A673 (cell line): Measurements from ENCODE around the gene GALNT13. TPM values are rescaled to one million over a fixed set of nuclear protein-coding genes. Genes with fewer than 3 reads are reported as not detected.

Source experiments
- BruUV-seq: library from RNA; stranded (reverse); fragments of 400-500 nt; replicated peaks from 2 replicates; lab custom pipeline; 2021; lab: Mats Ljungman, UMichigan
- CTCF ChIA-PET: fragments of 300-600 bp; sonication (Branson Sonifier 250); formaldehyde crosslinking; loops from one replicate; lab custom pipeline; 2022; ENCODE audit warnings: antibody characterized with exemption; lab: Charles Lee
- POLR2A ChIA-PET: fragments of 300-600 bp; sonication (Branson Sonifier 250); formaldehyde crosslinking; loops from one replicate; lab custom pipeline; 2022; ENCODE audit warnings: antibody characterized with exemption; ENCODE audit not compliant: low non-redundant PET; lab: Charles Lee
- DNase-seq: peaks from one replicate; pipeline ENCODE4 v3.0.0-alpha.2; 2015; ENCODE audit warnings: low spot score
- H3K27ac ChIP-seq: fragments of 200-600 bp; sonication (generic); 2 replicates; pipeline ENCODE4 v1.5.1; 2016; ENCODE audit warnings: mixed run types, low read depth, mild to moderate bottlenecking, mixed read lengths, antibody characterized with exemption, low read length; ENCODE audit not compliant: poor library complexity, severe bottlenecking
- H3K27me3 ChIP-seq: fragments of 200-600 bp; sonication (generic); replicated peaks from 2 replicates; pipeline ENCODE4 v1.6.1; 2017; ENCODE audit warnings: mixed run types, low read depth, mild to moderate bottlenecking, mixed read lengths, antibody characterized with exemption, low read length; ENCODE audit not compliant: insufficient read depth, poor library complexity
- H3K36me3 ChIP-seq: fragments of 200-600 bp; sonication (generic); 2 replicates; pipeline ENCODE4 v1.6.1; 2016; ENCODE audit warnings: mixed run types, mild to moderate bottlenecking, mixed read lengths, antibody characterized with exemption, low read length; ENCODE audit not compliant: insufficient read depth, poor library complexity, severe bottlenecking
- H3K4me1 ChIP-seq: fragments of 200-600 bp; sonication (generic); 2 replicates; pipeline ENCODE4 v1.6.1; 2017; ENCODE audit warnings: mixed run types, mild to moderate bottlenecking, mixed read lengths, antibody characterized with exemption, low read length; ENCODE audit not compliant: insufficient read depth, poor library complexity, severe bottlenecking
- H3K4me3 ChIP-seq: fragments of 200-600 bp; sonication (generic); 2 replicates; pipeline ENCODE4 v1.5.1; 2016; ENCODE audit warnings: low read depth, mixed run types, mild to moderate bottlenecking, mixed read lengths, low read length; ENCODE audit not compliant: poor library complexity, severe bottlenecking
- H3K9me3 ChIP-seq: fragments of 200-600 bp; sonication (generic); 2 replicates; pipeline ENCODE4 v1.6.1; 2016; ENCODE audit warnings: mixed run types, low read depth, mild to moderate bottlenecking, mixed read lengths, antibody characterized with exemption, low read length; ENCODE audit not compliant: poor library complexity, severe bottlenecking
- CTCF ChIP-seq: fragments of 300-800, 200-600 bp; sonication (generic); conservative IDR thresholded peaks from 2 replicates; pipeline ENCODE4 v1.5.1; 2017; ENCODE audit warnings: low read depth, mild to moderate bottlenecking, antibody characterized with exemption, low read length, moderate library complexity, mixed read lengths
- EZH2 ChIP-seq: fragments of 200-600 bp; sonication (generic); IDR thresholded peaks from 2 replicates; pipeline ENCODE4 v1.6.1; 2017; ENCODE audit warnings: borderline replicate concordance, low read depth, mild to moderate bottlenecking, mixed read lengths, antibody characterized with exemption, low read length; ENCODE audit not compliant: poor library complexity, severe bottlenecking
- intact Hi-C: fragments of 100-400 bp; cut with micrococcal nuclease; formaldehyde crosslinking; loops from one replicate; pipeline ENCODE4 v1.10.0; 2022; ENCODE audit not compliant: unreplicated experiment
- total RNA-seq: library from RNA; stranded (reverse); gene quantifications from 2 replicates; pipeline ENCODE4 v1.2.3, GENCODE V29; 2021

Gene GALNT13
- total RNA-seq, 1 experiment from 2014 or later: not detected

DNA sequence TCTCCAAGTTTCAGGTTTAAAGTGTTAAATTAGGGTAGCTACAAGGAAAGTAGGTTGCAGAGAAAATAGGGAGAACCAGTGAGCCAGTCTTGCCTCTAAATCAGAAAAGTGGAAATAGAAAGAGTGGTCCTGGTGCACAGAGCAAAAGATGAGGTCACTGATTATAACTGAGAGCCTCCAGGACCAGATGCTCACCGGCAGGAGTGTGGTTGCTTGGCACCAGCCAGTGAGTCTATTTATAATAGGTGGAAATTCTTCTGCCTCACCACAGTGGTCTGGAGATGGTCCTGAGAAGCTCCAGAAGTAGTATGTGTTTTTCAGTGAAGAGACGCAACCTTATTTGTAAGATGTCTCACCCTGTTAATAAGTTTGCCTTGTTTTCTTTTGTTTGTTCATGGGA lies 452.9 kb downstream of the GALNT13 start:
- CTCF ChIA-PET: no interaction called here
- Histone ChIP-seq H3K27ac (no peak overlapping the region), H3K36me3 (no peaks in the 10 kb centered on the region), H3K4me3 (no peak overlapping the region), H3K4me1 (no peaks in the 10 kb centered on the region), H3K9me3 (no peaks in the 10 kb centered on the region), H3K27me3 (no peaks in the 10 kb centered on the region)
- BruUV-seq: no TSS peak
- POLR2A ChIA-PET: no interaction called here
- intact Hi-C loops: no loop called here
- no peak for TF ChIP-seq CTCF
- no peak for DNase-seq

DNA sequence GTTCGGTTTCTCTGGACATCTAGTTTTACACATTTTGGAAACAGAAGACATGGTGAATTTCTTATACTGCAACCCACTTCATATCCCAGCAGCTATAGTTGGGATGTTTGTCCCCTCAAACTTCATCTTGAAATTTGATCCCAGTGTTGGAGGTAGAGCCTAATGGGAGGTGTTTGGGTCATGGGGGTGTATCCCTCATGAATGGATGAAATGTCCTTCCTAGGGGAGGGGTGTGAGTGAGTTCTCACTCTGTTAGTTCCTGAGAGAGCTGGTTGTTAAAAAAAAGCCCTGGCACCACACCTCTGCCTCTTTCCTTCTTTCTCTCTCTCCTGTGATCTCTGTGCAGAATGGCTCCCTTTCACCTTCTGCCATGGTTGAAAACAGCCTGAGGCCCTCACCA lies 457.8 kb downstream of the GALNT13 start:
- POLR2A ChIA-PET: no interaction called here
- H3K4me3 ChIP-seq: no peak overlapping the region
- H3K27ac ChIP-seq: no peak overlapping the region
- H3K4me1 ChIP-seq: no peaks in the 10 kb centered on the region
- intact Hi-C loops: no loop called here
- no peaks in the 10 kb centered on the region for H3K36me3 ChIP-seq
- CTCF ChIA-PET: no interaction called here
- no peaks in the 10 kb centered on the region for H3K27me3 ChIP-seq
- no peaks in the 10 kb centered on the region for H3K9me3 ChIP-seq
- BruUV-seq: no TSS peak
- TF ChIP-seq CTCF (no peak), EZH2 (no peak)
- no peak for DNase-seq

DNA sequence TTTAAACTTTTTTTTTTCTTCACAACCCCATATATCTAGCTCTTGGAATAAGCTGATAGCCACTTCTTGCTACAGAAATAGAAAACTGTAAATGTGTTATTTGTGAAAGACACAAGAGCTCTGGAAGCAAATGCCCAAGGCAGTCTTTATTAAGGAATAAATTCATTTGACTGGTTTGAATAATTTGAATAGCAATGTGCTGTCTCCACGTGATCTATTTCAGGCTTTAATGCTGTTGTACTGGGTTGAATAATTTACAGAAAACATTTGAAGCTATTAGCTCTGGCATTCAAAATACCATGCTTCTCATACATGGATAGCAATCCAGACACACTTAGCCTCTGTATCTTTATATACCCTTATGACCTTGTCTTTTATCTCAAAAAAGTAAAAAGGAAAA lies 460.1 kb downstream of the GALNT13 start:
- intact Hi-C loops: no loop called here
- DNase-seq: no peak
- no peak overlapping the region for H3K4me3 ChIP-seq
- no TSS peak for BruUV-seq
- no peaks in the 10 kb centered on the region for H3K36me3 ChIP-seq
- ChIA-PET POLR2A (no interaction called here), CTCF (no interaction called here)
- no peak for TF ChIP-seq CTCF
- no peak for TF ChIP-seq EZH2
- no peaks in the 10 kb centered on the region for H3K4me1 ChIP-seq
- no peak overlapping the region for H3K27ac ChIP-seq
- no peaks in the 10 kb centered on the region for H3K27me3 ChIP-seq
- H3K9me3 ChIP-seq: no peaks in the 10 kb centered on the region

GRCh38 chr2:154336201-154336600 lies 464.5 kb downstream of the GALNT13 start:
- POLR2A ChIA-PET: no interaction called here
- H3K27ac ChIP-seq: no peak overlapping the region
- no peak overlapping the region for H3K4me3 ChIP-seq
- no peak for DNase-seq
- TF ChIP-seq EZH2 (no peak), CTCF (no peak)
- no peaks in the 10 kb centered on the region for H3K9me3 ChIP-seq
- no TSS peak for BruUV-seq
- H3K4me1 ChIP-seq: no peaks in the 10 kb centered on the region
- intact Hi-C loops: no loop called here
- CTCF ChIA-PET: no interaction called here
- H3K27me3 ChIP-seq: no peaks in the 10 kb centered on the region
- H3K36me3 ChIP-seq: no peaks in the 10 kb centered on the region
